ENCODE results near the gene TESK2. TPM values are rescaled to one million over a fixed set of nuclear protein-coding genes. Genes with fewer than 3 reads are reported as not detected.

The TESK2 gene
- total and polyA plus RNA-seq, 2 of the 13 experiments (the other 11 are each of a cell fraction or from before 2014, with no cell fraction given) = 5.5 to 9.6 TPM

DNA sequence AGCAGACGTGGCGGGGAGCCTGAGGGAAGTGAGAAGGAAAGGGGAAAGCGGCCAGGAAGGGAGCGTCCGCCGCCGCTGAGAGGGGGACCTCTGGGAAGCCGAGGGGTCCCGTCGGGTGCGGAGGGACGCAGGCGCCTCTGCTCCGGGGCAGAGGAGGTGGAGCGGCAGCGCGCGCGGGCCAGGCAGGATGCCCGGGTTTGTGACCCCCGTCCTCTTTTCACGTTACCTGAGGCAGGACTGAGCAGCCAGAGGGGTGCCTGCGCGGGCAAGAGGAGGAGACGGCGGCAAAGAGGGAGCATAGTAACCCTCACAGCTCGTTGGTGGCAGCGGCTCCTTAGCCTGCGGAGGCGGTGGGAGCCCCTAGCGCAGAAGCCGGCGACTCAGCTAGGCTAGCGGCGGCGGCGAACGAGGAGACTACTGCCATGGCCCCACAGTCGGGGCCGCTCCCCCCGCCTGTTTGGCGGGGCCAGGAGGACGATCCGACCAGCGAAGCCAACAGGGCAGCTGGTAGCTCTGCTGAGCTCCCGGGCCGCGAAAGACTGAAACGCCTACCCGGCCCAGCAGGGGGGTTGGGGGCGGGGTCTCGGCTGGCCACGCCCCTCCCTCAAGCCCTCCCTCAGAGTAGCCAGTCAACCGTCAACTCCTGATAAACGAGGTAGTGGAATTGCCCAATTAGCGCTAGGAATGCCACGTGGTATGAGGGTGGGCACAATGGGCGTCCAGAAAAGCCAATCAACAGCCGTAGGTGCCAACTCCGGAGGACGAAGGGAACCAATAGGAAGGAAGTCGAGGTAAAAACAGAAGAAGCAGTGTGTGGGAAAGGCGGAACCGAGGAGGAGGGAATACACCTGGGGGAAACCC lies at the start of gene TESK2 (continued):
- TF ChIP-seq ATF3 (CRISPR knock-in tag; IDR thresholded peaks at IDR 0.05) = peak; percentile 42; the same call in 1 of the 2 replicates
- peak; percentile 51; the same call in 1 of the 2 replicates for TF ChIP-seq ZSCAN12 (CRISPR knock-in tag; IDR thresholded peaks at IDR 0.05)
- TF ChIP-seq BORCS8-MEF2B (CRISPR knock-in tag; IDR thresholded peaks at IDR 0.05) = peak; percentile 85
- TF ChIP-seq SP2 (CRISPR knock-in tag; IDR thresholded peaks at IDR 0.05) = peak; percentile 94
- TF ChIP-seq KLF6 (CRISPR knock-in tag; IDR thresholded peaks at IDR 0.05) = peak; percentile 71; the same call in 1 of the 2 replicates
- TF ChIP-seq ZNF780A (CRISPR knock-in tag; IDR thresholded peaks at IDR 0.05) = no peak; the same call in 1 of the 2 replicates
- no peak for TF ChIP-seq PRDM15 (CRISPR knock-in tag; IDR thresholded peaks at IDR 0.05)
- no peak for TF ChIP-seq AKNA (CRISPR knock-in tag; IDR thresholded peaks at IDR 0.05; ENCODE audit: borderline replicate concordance)
- no peak for TF ChIP-seq MAF1 (CRISPR knock-in tag; IDR thresholded peaks at IDR 0.05; ENCODE audit: borderline replicate concordance)
- TF ChIP-seq GLI4 (CRISPR knock-in tag; IDR thresholded peaks at IDR 0.05; ENCODE audit: borderline replicate concordance) = no peak
- TF ChIP-seq YEATS4 (CRISPR knock-in tag; IDR thresholded peaks at IDR 0.05; ENCODE audit: borderline replicate concordance) = peak; percentile 49; the same call in 1 of the 2 replicates
- no peak for TF ChIP-seq ZBTB7A (CRISPR knock-in tag; IDR thresholded peaks at IDR 0.05)
- TF ChIP-seq, protein P1, sequence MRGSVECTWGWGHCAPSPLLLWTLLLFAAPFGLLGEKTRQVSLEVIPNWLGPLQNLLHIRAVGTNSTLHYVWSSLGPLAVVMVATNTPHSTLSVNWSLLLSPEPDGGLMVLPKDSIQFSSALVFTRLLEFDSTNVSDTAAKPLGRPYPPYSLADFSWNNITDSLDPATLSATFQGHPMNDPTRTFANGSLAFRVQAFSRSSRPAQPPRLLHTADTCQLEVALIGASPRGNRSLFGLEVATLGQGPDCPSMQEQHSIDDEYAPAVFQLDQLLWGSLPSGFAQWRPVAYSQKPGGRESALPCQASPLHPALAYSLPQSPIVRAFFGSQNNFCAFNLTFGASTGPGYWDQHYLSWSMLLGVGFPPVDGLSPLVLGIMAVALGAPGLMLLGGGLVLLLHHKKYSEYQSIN (CRISPR knock-in tag; IDR thresholded peaks at IDR 0.05; ENCODE audit: borderline replicate concordance) = no peak
- TF ChIP-seq ZC3H4 (CRISPR knock-in tag; IDR thresholded peaks at IDR 0.05; ENCODE audit: borderline replicate concordance) = no peak
- TF ChIP-seq ZFP41 (CRISPR knock-in tag; IDR thresholded peaks at IDR 0.05; ENCODE audit: borderline replicate concordance) = no peak
